DND-41 (cell line): ENCODE data around the gene AHRR.

Source experiments
- EZH2 ChIP-seq: IDR thresholded peaks from 3 replicates; pipeline ENCODE4 v1.6.1; 2012; ENCODE audit warnings: borderline replicate concordance, low read depth, mild to moderate bottlenecking, moderate library complexity, low read length, inconsistent platforms; ENCODE audit not compliant: severe bottlenecking
- TF ChIP-seq, protein P1 (sequence below): IDR thresholded peaks from 2 replicates; pipeline ENCODE4 v1.5.1; 2012; ENCODE audit warnings: borderline replicate concordance, low read length, moderate library complexity, mild to moderate bottlenecking; ENCODE audit not compliant: poor library complexity, severe bottlenecking; ENCODE audit errors: extremely low read depth

DNA sequence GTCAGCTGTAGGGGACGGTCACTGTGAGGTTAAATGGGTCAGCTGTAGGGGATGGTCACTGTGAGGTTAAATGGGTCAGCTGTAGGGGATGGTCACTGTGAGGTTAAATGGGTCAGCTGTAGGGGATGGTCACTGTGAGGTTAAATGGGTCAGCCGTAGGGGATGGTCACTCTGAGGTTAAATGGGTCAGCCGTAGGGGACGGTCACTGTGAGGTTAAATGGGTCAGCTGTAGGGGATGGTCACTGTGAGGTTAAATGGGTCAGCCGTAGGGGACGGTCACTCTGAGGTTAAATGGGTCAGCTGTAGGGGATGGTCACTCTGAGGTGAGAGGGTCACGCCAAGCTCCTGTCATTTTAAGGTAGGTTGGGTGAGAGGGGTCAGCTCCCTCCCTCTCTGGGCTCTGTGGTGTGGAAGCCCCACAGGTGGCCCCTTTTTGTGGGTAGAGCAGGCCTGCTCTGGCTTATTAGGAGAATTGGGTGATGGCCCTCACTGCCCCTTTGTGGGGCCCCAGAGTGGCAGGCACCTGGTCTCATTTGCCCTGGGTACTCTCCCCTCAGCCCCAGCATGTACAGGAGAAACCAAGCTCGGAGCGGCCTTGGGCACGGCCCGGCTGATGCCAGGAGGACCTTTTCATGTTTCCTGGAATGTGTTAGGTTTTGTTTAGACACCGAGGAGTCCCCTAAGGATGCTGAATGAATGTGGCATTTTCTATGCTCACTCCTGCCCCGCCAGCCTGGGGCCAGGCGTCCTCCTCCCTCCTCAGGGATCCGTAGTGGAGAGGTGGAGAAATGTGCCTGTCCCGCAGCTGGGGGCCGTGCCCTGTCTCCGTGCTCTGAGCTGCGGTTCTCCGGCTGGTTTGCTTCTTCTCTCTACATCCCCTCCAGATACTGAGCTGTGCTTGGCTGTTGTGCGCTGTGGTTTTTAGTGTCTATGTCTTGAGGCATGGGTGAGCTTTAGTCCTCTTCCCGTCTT lies 31.4 kb downstream of the AHRR start:
- TF ChIP-seq, protein P1, sequence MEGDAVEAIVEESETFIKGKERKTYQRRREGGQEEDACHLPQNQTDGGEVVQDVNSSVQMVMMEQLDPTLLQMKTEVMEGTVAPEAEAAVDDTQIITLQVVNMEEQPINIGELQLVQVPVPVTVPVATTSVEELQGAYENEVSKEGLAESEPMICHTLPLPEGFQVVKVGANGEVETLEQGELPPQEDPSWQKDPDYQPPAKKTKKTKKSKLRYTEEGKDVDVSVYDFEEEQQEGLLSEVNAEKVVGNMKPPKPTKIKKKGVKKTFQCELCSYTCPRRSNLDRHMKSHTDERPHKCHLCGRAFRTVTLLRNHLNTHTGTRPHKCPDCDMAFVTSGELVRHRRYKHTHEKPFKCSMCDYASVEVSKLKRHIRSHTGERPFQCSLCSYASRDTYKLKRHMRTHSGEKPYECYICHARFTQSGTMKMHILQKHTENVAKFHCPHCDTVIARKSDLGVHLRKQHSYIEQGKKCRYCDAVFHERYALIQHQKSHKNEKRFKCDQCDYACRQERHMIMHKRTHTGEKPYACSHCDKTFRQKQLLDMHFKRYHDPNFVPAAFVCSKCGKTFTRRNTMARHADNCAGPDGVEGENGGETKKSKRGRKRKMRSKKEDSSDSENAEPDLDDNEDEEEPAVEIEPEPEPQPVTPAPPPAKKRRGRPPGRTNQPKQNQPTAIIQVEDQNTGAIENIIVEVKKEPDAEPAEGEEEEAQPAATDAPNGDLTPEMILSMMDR, result no peak
- TF ChIP-seq EZH2, result no peak
